Panc1 (cell line): ENCODE results near the gene ZNF146. TPM values are rescaled to one million over a fixed set of nuclear protein-coding genes. Genes with fewer than 3 reads are reported as not detected.
"Not testable (repeated sequence)": the region's sequence is repeated elsewhere in the genome, so short reads cannot be mapped to it uniquely, and the experiment has no call there.

Experiments
- ATAC-seq: fragments of 200-7000 bp; cut with Tn5 transposase; 2 replicates; pipeline ENCODE4 v1.9.1; 2020; ENCODE audit warnings: mild to moderate bottlenecking, moderate library complexity
- BruUV-seq: library from RNA; stranded (reverse); fragments of 400-500 nt; replicated peaks from 2 replicates; lab custom pipeline; 2021; lab: Mats Ljungman, UMichigan
- CTCF ChIA-PET: fragments of 300-600 bp; sonication (Branson Sonifier 250); formaldehyde crosslinking; loops from one replicate; lab custom pipeline; 2022; ENCODE audit warnings: antibody characterized with exemption; lab: Charles Lee
- POLR2A ChIA-PET: fragments of 300-600 bp; sonication (Branson Sonifier 250); formaldehyde crosslinking; loops from one replicate; lab custom pipeline; 2022; ENCODE audit warnings: antibody characterized with exemption; lab: Charles Lee
- DNase-seq: peaks from one replicate; pipeline ENCODE4 v3.0.0-alpha.2; 2010; ENCODE audit warnings: low read depth, low spot score
- H3K27ac ChIP-seq: 2 replicates; pipeline ENCODE4 v1.5.1; 2011; ENCODE audit warnings: mild to moderate bottlenecking, low read length, inconsistent platforms
- H3K27me3 ChIP-seq: fragments of 200-500 bp; sonication (Bioruptor generic); 2 replicates; pipeline ENCODE4 v1.6.0; 2014; ENCODE audit warnings: low read length, inconsistent platforms; ENCODE audit not compliant: control insufficient read depth, insufficient read depth
- H3K36me3 ChIP-seq: fragments of 200-500 bp; sonication (Bioruptor generic); 2 replicates; pipeline ENCODE4 v1.5.1; 2014; ENCODE audit warnings: inconsistent platforms, mild to moderate bottlenecking, low read length, moderate library complexity; ENCODE audit not compliant: control insufficient read depth, insufficient read depth
- H3K4me1 ChIP-seq: 2 replicates; pipeline ENCODE4 v1.5.1; 2011; ENCODE audit warnings: inconsistent platforms, mild to moderate bottlenecking, low read length, moderate library complexity; ENCODE audit not compliant: control insufficient read depth, insufficient read depth
- H3K4me3 ChIP-seq, 2 experiments: 2 replicates each; pipeline ENCODE4 v1.5.1; 2011 to 2012; ENCODE audit warnings: low read depth in 2 of 2, low read length in 2 of 2, mild to moderate bottlenecking in 2 of 2, inconsistent platforms in 1 of 2, moderate library complexity in 1 of 2
- H3K9me3 ChIP-seq: fragments of 200-500 bp; sonication (Bioruptor generic); 2 replicates; pipeline ENCODE4 v1.5.1; 2014; ENCODE audit warnings: low read depth, mild to moderate bottlenecking, inconsistent platforms, low read length, moderate library complexity; ENCODE audit not compliant: control insufficient read depth, insufficient read depth
- CTCF ChIP-seq: fragments of 450-650 bp; IDR thresholded peaks from 2 replicates; pipeline ENCODE4 v1.5.1; 2017; ENCODE audit warnings: mild to moderate bottlenecking
- POLR2AphosphoS5 ChIP-seq: IDR thresholded peaks from 2 replicates; pipeline ENCODE4 v1.6.1; 2012; ENCODE audit warnings: mild to moderate bottlenecking, low read depth, low read length, moderate library complexity
- REST ChIP-seq, 2 experiments: IDR thresholded peaks; 2 replicates each; pipeline ENCODE4 v1.6.1; 2011 to 2012; ENCODE audit warnings: low read depth in 2 of 2, control low read depth in 1 of 2, low read length in 1 of 2, mild to moderate bottlenecking in 1 of 2, moderate library complexity in 1 of 2; ENCODE audit not compliant: insufficient read depth in 1 of 2
- SIN3A ChIP-seq: IDR thresholded peaks from 2 replicates; pipeline ENCODE4 v1.6.1; 2012; ENCODE audit warnings: low read depth, mild to moderate bottlenecking, low read length, moderate library complexity, borderline replicate concordance; ENCODE audit not compliant: insufficient read depth
- TCF7L2 ChIP-seq: IDR thresholded peaks from 2 replicates; pipeline ENCODE4 v1.6.1; 2011; ENCODE audit warnings: mild to moderate bottlenecking, low read depth, low read length, inconsistent platforms
- in situ Hi-C: cut with HindIII; loops from 2 replicates; pipeline ENCODE4 v1.10.0; 2016; ENCODE audit warnings: low sequenced_read_pairs, low pct_unique_long_range_greater_than_20kb
- intact Hi-C: fragments of 100-400 bp; cut with micrococcal nuclease; formaldehyde crosslinking; loops from one replicate; pipeline ENCODE4 v1.10.0; 2022; ENCODE audit not compliant: unreplicated experiment
- total RNA-seq: library from RNA; stranded (reverse); gene quantifications from one replicate; pipeline ENCODE4 v1.2.1, GENCODE V29; 2021; ENCODE audit not compliant: unreplicated experiment

Gene ZNF146
- total RNA-seq, 1 experiment from 2014 or later, result 121 TPM

- intact Hi-C loops, POLR2A ChIA-PET, H3K4me1 ChIP-seq, DNase-seq, H3K4me3 ChIP-seq, H3K27me3 ChIP-seq, BruUV-seq, H3K27ac ChIP-seq, in situ Hi-C loops, H3K9me3 ChIP-seq, ATAC-seq, H3K36me3 ChIP-seq: not testable (repeated sequence)
- CTCF ChIA-PET, result interaction anchor here (0.6 kb wide), 1 partner anchor 399 kb away, joined by 3 read pairs; the partner anchor contains the start of gene ZNF529
These were observed 41.1 kb upstream of the ZNF146 start for GRCh38 chr19:36173846-36174245.

- in situ Hi-C loops, ATAC-seq, BruUV-seq, H3K27me3 ChIP-seq, H3K4me3 ChIP-seq, H3K27ac ChIP-seq, H3K36me3 ChIP-seq, CTCF ChIA-PET, intact Hi-C loops, H3K4me1 ChIP-seq, POLR2A ChIA-PET, H3K9me3 ChIP-seq, DNase-seq: not testable (repeated sequence)
These were observed 35.8 kb upstream of the ZNF146 start for GRCh38 chr19:36179077-36179476.

GRCh38 chr19:36182612-36183244, 32.2 kb upstream of the ZNF146 start:
- in situ Hi-C loops (no loop called here), intact Hi-C loops (no loop called here)
- no peak for DNase-seq
- Histone ChIP-seq H3K4me3 (no peak overlapping the region), H3K4me1 (no peaks in the 10 kb centered on the region), H3K27ac (no peak overlapping the region), H3K9me3 (no peaks in the 10 kb centered on the region; the same call in 1 of the 2 replicates), H3K27me3 (no peaks in the 10 kb centered on the region), H3K36me3 (no peaks in the 10 kb centered on the region)
- ATAC-seq, result peak; percentile 68
- ChIA-PET POLR2A (interaction anchor here (0.6 to 1.2 kb wide), 3 partner anchors 12 to 32 kb away, joined by 3 to 4 read pairs (median 3); partner anchors contain the start of gene ZNF565), CTCF (no interaction called here)
- TSS peak; percentile 72 for BruUV-seq
- no peak for TF ChIP-seq SIN3A
- TF ChIP-seq CTCF, result no peak
- no peak for TF ChIP-seq REST (IDR thresholded peaks at IDR 0.05; ENCODE audit: insufficient read depth in 1 of 2, low read depth in 2 of 2, low read length in 1 of 2)
- TF ChIP-seq TCF7L2, result no peak
- TF ChIP-seq POLR2AphosphoS5, result no peak
